CD4-positive, CD25-positive, alpha-beta regulatory T cell (primary cell): ENCODE data around the gene ASCL2. TPM values are rescaled to one million over a fixed set of nuclear protein-coding genes. Genes with fewer than 3 reads are reported as not detected.
A peak's percentile ranks its signal among the peaks of the same experiment; 100 is the strongest.

ENCODE experiments used
- ATAC-seq, 2 donors: fragments of 150-1000 bp; cut with Tn5 transposase; one replicate each; pipeline ENCODE4 v1.10.0; 2021; ENCODE audit warnings: low read depth in 2 of 2, moderate number of reproducible peaks in 2 of 2, moderate library complexity in 1 of 2
- DNase-seq, 3 donors: peaks; one replicate each; pipeline versions ENCODE4 v3.0.0 to v3.0.0-alpha.2; 2012 to 2022; ENCODE audit warnings: mixed read lengths in 1 of 3
- H3K27ac ChIP-seq: one replicate; pipeline ENCODE4 v1.7.0; 2013; ENCODE audit warnings: mild to moderate bottlenecking, low read length; ENCODE audit not compliant: insufficient read depth, poor library complexity, severe bottlenecking
- H3K27me3 ChIP-seq: one replicate; pipeline ENCODE4 v1.7.0; 2013; ENCODE audit warnings: low read length; ENCODE audit not compliant: control insufficient read depth, insufficient read depth
- H3K36me3 ChIP-seq: one replicate; pipeline ENCODE4 v1.7.0; 2013; ENCODE audit warnings: mild to moderate bottlenecking, low read length, moderate library complexity; ENCODE audit not compliant: control insufficient read depth, insufficient read depth
- H3K4me1 ChIP-seq: 2 replicates; pipeline ENCODE4 v1.7.0; 2013; ENCODE audit warnings: mild to moderate bottlenecking, low read length; ENCODE audit not compliant: insufficient read depth, control insufficient read depth, poor library complexity, severe bottlenecking
- H3K4me3 ChIP-seq: one replicate; pipeline ENCODE4 v1.7.0; 2013; ENCODE audit warnings: low read depth, mild to moderate bottlenecking, low read length, moderate library complexity
- H3K9me3 ChIP-seq, 2 experiments: 1 replicate in 1 of 2; 2 replicates in 1 of 2; pipeline ENCODE4 v1.7.0; 2013; ENCODE audit warnings: low read length in 2 of 2, mild to moderate bottlenecking in 1 of 2, moderate library complexity in 1 of 2; ENCODE audit not compliant: control insufficient read depth in 2 of 2
- H3K27ac Mint-ChIP-seq, 3 donors: one replicate each; pipeline ENCODE4 v1.8.0; 2020 to 2022; ENCODE audit warnings: mild to moderate bottlenecking in 3 of 3, mixed read lengths in 3 of 3, moderate library complexity in 2 of 3
- H3K27me3 Mint-ChIP-seq: one replicate; pipeline ENCODE4 v1.8.0; 2022; ENCODE audit warnings: mild to moderate bottlenecking, mixed read lengths
- H3K36me3 Mint-ChIP-seq: one replicate; pipeline ENCODE4 v1.8.0; 2020; ENCODE audit warnings: mixed read lengths
- H3K4me1 Mint-ChIP-seq, 4 donors: one replicate each; pipeline ENCODE4 v1.8.0; 2020 to 2022; ENCODE audit warnings: mixed read lengths in 4 of 4, mild to moderate bottlenecking in 1 of 4
- H3K4me3 Mint-ChIP-seq, 4 donors: one replicate each; pipeline ENCODE4 v1.8.0; 2020 to 2022; ENCODE audit warnings: mild to moderate bottlenecking in 4 of 4, mixed read lengths in 4 of 4, moderate library complexity in 3 of 4
- H3K9me3 Mint-ChIP-seq, 7 donors: one replicate each; pipeline ENCODE4 v1.8.0; 2020 to 2022; ENCODE audit warnings: mixed read lengths in 7 of 7, mild to moderate bottlenecking in 3 of 7, moderate library complexity in 2 of 7
- polyA plus RNA-seq, 4 donors: library from polyadenylated mRNA; unstranded; fragments of 300-500 nt; fragmentation: Illumina TruSeq; gene quantifications; one replicate each; pipeline ENCODE4 v1.2.3, GENCODE V29; 2021
- total RNA-seq: library from RNA; stranded (reverse); gene quantifications from one replicate; pipeline ENCODE4 v1.2.3, GENCODE V29; 2022

The ASCL2 gene
- total and polyA plus RNA-seq, 5 donors from 2014 or later = 0.13 to 0.47 (median 0.20) TPM

DNA sequence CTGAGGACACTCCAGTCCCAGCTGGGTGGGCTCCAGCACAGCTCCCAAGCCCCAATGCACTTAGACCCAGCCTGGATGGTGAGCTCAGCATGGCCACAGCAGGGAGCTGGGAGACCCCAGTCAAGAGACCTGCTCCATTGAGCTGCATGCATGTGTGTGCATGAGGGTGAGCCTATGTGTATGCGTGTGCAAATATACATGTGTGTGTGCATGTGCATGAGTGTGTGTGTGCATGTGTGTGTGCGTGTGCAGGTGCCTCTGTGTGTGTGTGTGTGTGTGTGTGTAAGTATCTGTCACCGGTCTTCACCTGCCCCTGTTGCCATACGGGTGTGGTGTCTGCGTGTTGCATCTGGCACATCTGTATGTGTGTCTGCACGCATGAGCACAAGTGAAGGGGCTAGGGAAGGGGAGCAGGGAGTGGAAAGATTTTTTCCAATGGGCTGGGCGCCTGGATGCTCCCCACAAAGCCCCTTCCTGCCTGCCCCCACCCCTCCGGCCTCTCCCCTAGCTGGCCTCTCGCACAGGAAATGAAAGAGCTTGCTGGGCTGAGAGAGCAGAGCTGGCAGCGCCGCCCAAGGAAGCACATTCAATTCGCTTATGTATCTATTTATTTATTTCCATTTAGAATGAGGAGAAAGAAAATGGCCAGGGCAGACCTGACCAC, 35.5 kb upstream of the ASCL2 start:
- Mint-ChIP-seq H3K4me1 (peaks cover 0 to 61% (median 23%) of the 10 kb centered on the region in 4 donors), H3K27me3 (no peaks in the 10 kb centered on the region), H3K4me3 (peak overlapping the region; percentile 71 to 98 (median 94)), H3K36me3 (no peaks in the 10 kb centered on the region), H3K27ac (peak overlapping the region; percentile 93 to 97 (median 95)), H3K9me3 (no peaks in the 10 kb centered on the region)
- Histone ChIP-seq H3K36me3 (no peaks in the 10 kb centered on the region), H3K4me3 (peak overlapping the region; percentile 72), H3K27ac (peak overlapping the region; percentile 80), H3K9me3 (no peaks in the 10 kb centered on the region), H3K27me3 (no peaks in the 10 kb centered on the region), H3K4me1 (peaks cover 69% of the 10 kb centered on the region)
- peak in 2 of 3 donors; percentile 41 to 65 for DNase-seq
- ATAC-seq = peak in 1 of 2 donors; percentile 11

DNA sequence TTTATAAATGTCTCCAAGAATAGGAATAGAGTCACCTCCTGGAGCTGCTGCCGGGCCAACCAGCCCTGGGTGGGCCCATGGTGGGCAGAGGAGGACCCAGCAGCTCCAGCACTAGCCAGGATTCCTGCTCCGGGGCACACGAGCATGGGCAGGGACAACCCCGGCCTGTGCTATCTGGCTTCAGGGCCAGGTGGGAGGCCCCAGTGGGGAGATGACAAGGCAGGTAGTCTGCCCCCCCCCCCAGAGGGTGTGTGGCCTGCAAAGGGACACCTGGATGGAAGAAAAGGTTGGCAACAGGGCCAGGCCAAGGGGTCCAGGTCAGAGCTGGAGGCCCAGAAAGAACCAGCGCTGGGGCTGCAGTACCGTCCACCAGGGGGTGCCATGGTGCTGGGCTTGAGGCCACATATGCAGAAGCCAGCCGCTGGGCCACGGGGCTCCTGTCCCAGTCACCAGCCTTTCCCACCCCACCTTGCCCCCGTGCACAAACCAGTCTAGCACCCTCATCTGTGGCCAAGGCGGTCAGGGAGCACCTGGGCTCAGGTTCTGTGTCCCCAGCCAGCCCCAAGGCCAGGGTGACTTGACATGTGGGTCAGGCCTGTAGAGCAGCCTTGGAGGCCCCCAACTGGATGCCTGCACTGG, 34.9 kb upstream of the ASCL2 start:
- peak overlapping the region; percentile 80 for H3K27ac ChIP-seq
- peak overlapping the region; percentile 72 for H3K4me3 ChIP-seq
- no peaks in the 10 kb centered on the region for H3K36me3 Mint-ChIP-seq
- H3K27me3 Mint-ChIP-seq = no peaks in the 10 kb centered on the region
- H3K27me3 ChIP-seq = no peaks in the 10 kb centered on the region
- peak; percentile 51 to 57 for ATAC-seq
- peak overlapping the region; percentile 71 to 98 (median 94) for H3K4me3 Mint-ChIP-seq
- H3K27ac Mint-ChIP-seq = peak overlapping the region; percentile 32 to 95 (median 93)
- H3K9me3 Mint-ChIP-seq = no peaks in the 10 kb centered on the region
- H3K36me3 ChIP-seq = no peaks in the 10 kb centered on the region
- peaks cover 75% of the 10 kb centered on the region for H3K4me1 ChIP-seq
- H3K9me3 ChIP-seq = no peaks in the 10 kb centered on the region
- DNase-seq = peak; percentile 69 to 78 (median 78)
- peaks cover 0 to 67% (median 24%) of the 10 kb centered on the region in 4 donors for H3K4me1 Mint-ChIP-seq

GRCh38 chr11:2304506-2305139, 34.2 kb upstream of the ASCL2 start:
- Histone ChIP-seq H3K4me3 (no peak overlapping the region), H3K27me3 (no peaks in the 10 kb centered on the region), H3K36me3 (no peaks in the 10 kb centered on the region), H3K27ac (peak overlapping the region; percentile 80), H3K9me3 (no peaks in the 10 kb centered on the region), H3K4me1 (peaks cover 79% of the 10 kb centered on the region)
- no peaks in the 10 kb centered on the region for H3K27me3 Mint-ChIP-seq
- H3K4me1 Mint-ChIP-seq = peaks cover 0 to 68% (median 25%) of the 10 kb centered on the region in 4 donors
- peak overlapping the region; percentile 71 to 98 (median 94) for H3K4me3 Mint-ChIP-seq
- no peaks in the 10 kb centered on the region for H3K36me3 Mint-ChIP-seq
- no peaks in the 10 kb centered on the region for H3K9me3 Mint-ChIP-seq
- no peak for ATAC-seq
- peak overlapping the region; percentile 83 to 95 (median 90) for H3K27ac Mint-ChIP-seq
- no peak for DNase-seq

DNA sequence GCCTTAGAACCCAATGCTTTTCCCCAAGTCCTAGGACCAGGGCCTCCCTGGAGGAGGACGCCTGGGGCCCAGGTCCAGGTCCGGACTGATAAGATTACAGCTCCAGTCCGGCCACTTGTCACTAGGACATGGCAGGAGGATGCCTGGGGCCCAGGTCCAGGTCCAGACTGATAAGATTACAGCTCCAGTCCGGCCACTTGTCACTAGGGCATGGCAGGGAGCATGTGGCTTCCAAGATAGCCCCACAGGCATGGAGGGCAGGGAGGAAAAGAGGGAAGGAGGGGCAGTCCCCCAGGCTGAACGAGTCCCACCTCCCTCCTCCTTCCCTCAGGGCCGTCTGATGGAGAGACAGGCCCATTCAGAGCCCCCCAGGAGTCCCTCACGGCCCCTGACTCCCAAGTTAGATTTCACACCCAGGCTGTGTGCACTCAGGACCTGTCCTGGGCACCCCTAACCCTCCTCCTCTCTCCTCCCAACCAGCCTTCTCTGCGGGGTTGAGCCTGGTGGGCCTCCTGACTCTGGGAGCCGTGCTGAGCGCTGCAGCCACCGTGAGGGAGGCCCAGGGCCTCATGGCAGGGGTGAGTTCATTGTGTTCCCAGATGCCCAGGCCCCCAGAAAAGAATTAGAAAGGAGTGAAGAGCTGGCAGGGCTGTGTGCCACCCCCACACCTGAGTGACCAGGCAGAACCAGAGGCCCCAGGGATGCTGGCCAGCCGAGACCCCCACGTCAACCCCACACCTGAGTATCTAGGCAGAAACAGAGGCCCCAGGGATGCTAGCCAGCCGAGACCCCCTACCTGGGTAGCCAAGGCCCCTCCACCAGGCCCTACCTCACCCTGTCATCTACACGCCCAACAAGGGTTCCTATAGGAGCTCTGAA, 33.5 kb upstream of the ASCL2 start:
- H3K4me1 ChIP-seq = peaks cover 86% of the 10 kb centered on the region
- H3K4me1 Mint-ChIP-seq = peaks cover 0 to 76% (median 29%) of the 10 kb centered on the region in 4 donors

DNA sequence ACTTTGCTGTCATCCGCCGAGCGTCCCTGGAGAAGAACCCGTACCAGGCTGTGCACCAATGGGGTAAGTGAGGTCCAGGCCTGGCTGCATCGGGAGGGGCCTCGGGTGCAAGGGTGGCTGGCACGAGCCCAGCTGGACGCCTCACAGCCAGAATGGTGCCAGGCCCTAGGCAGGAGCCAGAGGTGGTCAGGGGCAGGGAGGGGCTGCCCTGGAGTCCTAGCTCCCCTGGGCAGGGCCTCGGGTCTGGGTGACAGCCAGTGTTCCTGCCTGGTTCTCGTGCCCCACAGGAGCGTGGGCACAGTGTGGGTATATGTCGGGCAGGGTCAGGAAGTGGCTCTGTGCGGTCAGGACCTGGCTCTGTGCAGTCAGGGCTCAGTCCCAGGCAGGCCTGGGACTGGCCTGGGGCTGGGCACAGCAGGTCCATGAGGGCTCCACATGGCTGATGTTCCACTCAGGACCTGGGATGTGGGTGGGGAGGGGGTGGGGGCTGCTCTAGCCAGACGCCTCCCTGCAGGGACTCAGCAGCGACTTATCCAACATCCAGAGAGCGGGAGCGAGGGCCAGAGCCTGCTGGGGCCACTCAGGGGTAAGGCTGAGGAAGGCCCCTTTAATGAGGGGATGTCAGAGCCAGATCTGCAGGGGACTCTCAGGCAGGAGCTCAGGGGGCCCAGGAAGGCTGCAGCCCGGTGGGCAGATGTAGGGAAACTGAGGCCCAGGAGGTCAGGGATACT, 32.7 kb upstream of the ASCL2 start:
- H3K9me3 ChIP-seq = no peaks in the 10 kb centered on the region
- H3K27ac ChIP-seq = peak overlapping the region; percentile 80
- peak overlapping the region; percentile 81 for H3K4me3 ChIP-seq
- Mint-ChIP-seq H3K9me3 (no peaks in the 10 kb centered on the region), H3K27ac (peak overlapping the region; percentile 90 to 95 (median 93)), H3K4me1 (peaks cover 0 to 81% (median 30%) of the 10 kb centered on the region in 4 donors), H3K4me3 (peak overlapping the region; percentile 94 to 99 (median 96)), H3K36me3 (peaks cover 1% of the 10 kb centered on the region), H3K27me3 (no peaks in the 10 kb centered on the region)
- DNase-seq = peak in 1 of 3 donors; percentile 36
- H3K27me3 ChIP-seq = no peaks in the 10 kb centered on the region
- no peaks in the 10 kb centered on the region for H3K36me3 ChIP-seq
- peaks cover 93% of the 10 kb centered on the region for H3K4me1 ChIP-seq
- ATAC-seq = no peak

More for the DNA sequence above, 33.5 kb upstream of the ASCL2 start:
- Histone ChIP-seq H3K36me3 (no peaks in the 10 kb centered on the region), H3K27ac (peak overlapping the region; percentile 80), H3K4me3 (peak overlapping the region; percentile 81), H3K27me3 (no peaks in the 10 kb centered on the region), H3K9me3 (no peaks in the 10 kb centered on the region)
- no peak for DNase-seq
- Mint-ChIP-seq H3K36me3 (no peaks in the 10 kb centered on the region), H3K9me3 (no peaks in the 10 kb centered on the region), H3K4me3 (peak overlapping the region; percentile 94 to 99 (median 96)), H3K27me3 (no peaks in the 10 kb centered on the region), H3K27ac (peak overlapping the region; percentile 90 to 95 (median 93))
- ATAC-seq = no peak

DNA sequence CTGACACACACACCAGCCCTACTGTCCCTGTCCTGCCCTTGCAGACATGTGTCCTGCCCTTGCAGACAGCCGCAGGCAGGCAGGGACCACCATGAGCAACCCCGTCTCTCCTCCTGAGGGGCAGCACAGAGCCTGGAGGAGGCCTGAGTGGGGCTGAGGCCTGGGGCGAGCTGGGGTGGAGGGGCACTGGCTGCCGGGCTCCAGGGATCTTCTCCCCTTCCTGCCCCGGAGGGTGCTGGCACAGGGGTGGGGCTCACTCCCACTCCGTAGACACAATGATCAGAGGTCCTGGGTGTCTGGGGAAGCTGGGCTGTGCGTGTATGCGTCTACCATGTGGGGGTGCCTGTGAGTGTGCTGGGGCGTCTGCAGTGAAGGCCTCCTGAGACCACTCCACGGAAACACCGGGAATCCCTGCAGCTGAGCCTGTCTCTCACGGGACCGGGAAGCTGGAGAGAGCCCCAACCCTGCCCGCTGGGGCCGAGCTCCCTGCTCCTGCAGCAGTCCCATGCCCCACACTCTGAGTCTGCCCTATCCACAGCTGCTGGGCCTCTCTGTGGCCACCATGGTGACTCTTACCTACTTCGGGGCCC, 32.0 kb upstream of the ASCL2 start:
- ATAC-seq = peak; percentile 21 to 24

More for the DNA sequence above, 32.0 kb upstream of the ASCL2 start:
- Histone ChIP-seq H3K27ac (peak overlapping the region; percentile 80), H3K4me1 (peaks cover 89% of the 10 kb centered on the region), H3K9me3 (no peaks in the 10 kb centered on the region), H3K27me3 (no peaks in the 10 kb centered on the region), H3K4me3 (peak overlapping the region; percentile 81), H3K36me3 (no peaks in the 10 kb centered on the region)
- Mint-ChIP-seq H3K9me3 (no peaks in the 10 kb centered on the region), H3K27me3 (no peaks in the 10 kb centered on the region), H3K36me3 (peaks cover 8% of the 10 kb centered on the region), H3K4me1 (peaks cover 0 to 82% (median 30%) of the 10 kb centered on the region in 4 donors), H3K27ac (peak overlapping the region; percentile 90 to 96 (median 93)), H3K4me3 (peak overlapping the region; percentile 94 to 99 (median 96))
- peak in 2 of 3 donors; percentile 24 to 54 for DNase-seq
